NCI-H146 treated with DMSO at 0.1 percent for 48 hours (cell line): ENCODE results near the gene RFC3.
"Not testable (repeated sequence)": the region's sequence is repeated elsewhere in the genome, so short reads cannot be mapped to it uniquely, and the experiment has no call there.

Source experiments
- DNase-seq: peaks from one replicate; lab custom pipeline; 2025; ENCODE audit not compliant: unreplicated experiment; lab: John Stamatoyannopoulos, UW

RFC3 gene

GRCh38 chr13:33806470-33807248 lies 11.3 kb upstream of the RFC3 start:
- no peak for DNase-seq

- not testable (repeated sequence) for DNase-seq
Observed at GRCh38 chr13:33812829-33813228, 5.1 kb upstream of the RFC3 start.

- no peak for DNase-seq
Observed at GRCh38 chr13:33815011-33815550, 2.9 kb upstream of the RFC3 start.

GRCh38 chr13:33816912-33817311 lies 1.0 kb upstream of the RFC3 start:
- no peak for DNase-seq

GRCh38 chr13:33817513-33817900 lies 442 bp upstream of the RFC3 start:
- no peak for DNase-seq

- DNase-seq = no peak
Observed at GRCh38 chr13:33825083-33825482, 7.1 kb downstream of the RFC3 start.

- no peak for DNase-seq
Observed at GRCh38 chr13:33827139-33827538, 9.2 kb downstream of the RFC3 start.

GRCh38 chr13:33828431-33829129 lies 10.6 kb downstream of the RFC3 start:
- DNase-seq = no peak

- no peak for DNase-seq
Observed at GRCh38 chr13:33832872-33833271, 14.9 kb downstream of the RFC3 start.

- DNase-seq = no peak
Observed at GRCh38 chr13:33838647-33839046, 20.7 kb downstream of the RFC3 start.

- DNase-seq = no peak
Observed at GRCh38 chr13:33840402-33840801, 22.5 kb downstream of the RFC3 start.

GRCh38 chr13:33842207-33842606 lies 24.3 kb downstream of the RFC3 start:
- no peak for DNase-seq

GRCh38 chr13:33842986-33843385 lies 25.0 kb downstream of the RFC3 start:
- no peak for DNase-seq

- DNase-seq = no peak
Observed at GRCh38 chr13:33845572-33846302, 27.8 kb downstream of the RFC3 start.

- DNase-seq = no peak
Observed at GRCh38 chr13:33846303-33847062, 28.5 kb downstream of the RFC3 start.

- no peak for DNase-seq
Observed at GRCh38 chr13:33849211-33849610, 31.3 kb downstream of the RFC3 start.

GRCh38 chr13:33855371-33855895 lies 37.5 kb downstream of the RFC3 start:
- DNase-seq = no peak

- DNase-seq = no peak
Observed at GRCh38 chr13:33859691-33860303, 41.8 kb downstream of the RFC3 start.

- DNase-seq = no peak
Observed at GRCh38 chr13:33860526-33860925, 42.6 kb downstream of the RFC3 start.

- no peak for DNase-seq
Observed at GRCh38 chr13:33862016-33862415, 44.1 kb downstream of the RFC3 start.
